Osteocyte (in vitro differentiated cells): ENCODE data around the gene RETN. TPM values are rescaled to one million over a fixed set of nuclear protein-coding genes. Genes with fewer than 3 reads are reported as not detected.

Experiments used
- DNase-seq: peaks from one replicate; pipeline ENCODE4 v3.0.0; 2021; ENCODE audit warnings: mixed read lengths; ENCODE audit not compliant: unreplicated experiment; ENCODE audit errors: extremely low spot score
- H3K27ac Mint-ChIP-seq: one replicate; pipeline ENCODE4 v1.8.0; 2021; ENCODE audit warnings: mild to moderate bottlenecking, mixed read lengths; ENCODE audit not compliant: unreplicated experiment
- H3K27me3 Mint-ChIP-seq: one replicate; pipeline ENCODE4 v1.8.0; 2021; ENCODE audit warnings: mixed read lengths; ENCODE audit not compliant: unreplicated experiment
- H3K36me3 Mint-ChIP-seq: one replicate; pipeline ENCODE4 v1.8.0; 2021; ENCODE audit warnings: mixed read lengths; ENCODE audit not compliant: unreplicated experiment
- H3K4me1 Mint-ChIP-seq: one replicate; pipeline ENCODE4 v1.8.0; 2021; ENCODE audit warnings: mixed read lengths; ENCODE audit not compliant: unreplicated experiment
- H3K4me3 Mint-ChIP-seq: one replicate; pipeline ENCODE4 v1.8.0; 2021; ENCODE audit warnings: mild to moderate bottlenecking, moderate library complexity, mixed read lengths; ENCODE audit not compliant: unreplicated experiment
- H3K9me3 Mint-ChIP-seq: one replicate; pipeline ENCODE4 v1.8.0; 2021; ENCODE audit warnings: mixed read lengths; ENCODE audit not compliant: unreplicated experiment
- CTCF ChIP-seq: fragments of 200-600 bp; sonication (generic); IDR thresholded peaks from 2 replicates; pipeline ENCODE4 v1.5.0; 2021; ENCODE audit warnings: antibody characterized with exemption, mild to moderate bottlenecking, moderate library complexity
- total RNA-seq: library from RNA; stranded (reverse); gene quantifications from 2 replicates; pipeline ENCODE4 v1.2.1, GENCODE V29; 2021

RETN gene
- total RNA-seq, 1 donor from 2014 or later = not detected

GRCh38 chr19:7715671-7716070 lies 46.8 kb downstream of the RETN start:
- H3K36me3 Mint-ChIP-seq = no peaks in the 10 kb centered on the region
- H3K4me1 Mint-ChIP-seq = no peaks in the 10 kb centered on the region
- no peaks in the 10 kb centered on the region for H3K27me3 Mint-ChIP-seq
- peaks cover 5% of the 10 kb centered on the region for H3K9me3 Mint-ChIP-seq
- no peak for DNase-seq
- no peak overlapping the region for H3K4me3 Mint-ChIP-seq
- H3K27ac Mint-ChIP-seq = no peak overlapping the region
- no peak for TF ChIP-seq CTCF

- no peak for TF ChIP-seq CTCF
- H3K9me3 Mint-ChIP-seq = peaks cover 5% of the 10 kb centered on the region
- H3K27me3 Mint-ChIP-seq = no peaks in the 10 kb centered on the region
- H3K36me3 Mint-ChIP-seq = no peaks in the 10 kb centered on the region
- no peak for DNase-seq
- H3K27ac Mint-ChIP-seq = no peak overlapping the region
- H3K4me1 Mint-ChIP-seq = no peaks in the 10 kb centered on the region
- no peak overlapping the region for H3K4me3 Mint-ChIP-seq
These were observed 47.9 kb downstream of the RETN start for GRCh38 chr19:7716762-7717161.

- no peak for DNase-seq
- peaks cover 4% of the 10 kb centered on the region for H3K27me3 Mint-ChIP-seq
- no peak for TF ChIP-seq CTCF
- H3K9me3 Mint-ChIP-seq = peaks cover 5% of the 10 kb centered on the region
- H3K36me3 Mint-ChIP-seq = no peaks in the 10 kb centered on the region
- H3K27ac Mint-ChIP-seq = no peak overlapping the region
- no peak overlapping the region for H3K4me3 Mint-ChIP-seq
- H3K4me1 Mint-ChIP-seq = no peaks in the 10 kb centered on the region
These were observed 49.8 kb downstream of the RETN start for GRCh38 chr19:7718668-7719067.

Other genes starting within 250 kb of the RETN start
- 2.1 and 2.5 TPM in 2 replicates for gene PEX11G, start 180.0 kb upstream of the RETN start, total RNA-seq
- 84.4 and 93.5 TPM in 2 replicates for gene ZNF358, start 152.9 kb upstream of the RETN start, total RNA-seq
- gene MCOLN1, start 146.4 kb upstream of the RETN start, total RNA-seq = 33.3 and 39.2 TPM in 2 replicates
- 107 and 129 TPM in 2 replicates for gene PNPLA6, start 133.3 kb upstream of the RETN start, total RNA-seq
- 0.57 and 1.1 TPM in 2 replicates for gene CAMSAP3, start 73.2 kb upstream of the RETN start, total RNA-seq
- gene XAB2, start 39.5 kb upstream of the RETN start, total RNA-seq = 40.9 and 41.7 TPM in 2 replicates
- gene PET100, start 39.3 kb upstream of the RETN start, total RNA-seq = 89.7 and 122 TPM in 2 replicates
- not detected in 2 replicates for gene PCP2, start 35.3 kb upstream of the RETN start, total RNA-seq
- gene STXBP2, start 31.9 kb upstream of the RETN start, total RNA-seq = 11.6 and 13.6 TPM in 2 replicates
- not detected in 2 replicates for gene MCEMP1, start 8.0 kb downstream of the RETN start, total RNA-seq
- 105 and 108 TPM in 2 replicates for gene TRAPPC5, start 11.8 kb downstream of the RETN start, total RNA-seq
- gene FCER2, start 33.1 kb downstream of the RETN start, total RNA-seq = not detected in 2 replicates
- not detected in 2 replicates for gene CLEC4G, start 63.1 kb downstream of the RETN start, total RNA-seq
- gene CD209, start 78.5 kb downstream of the RETN start, total RNA-seq = not detected in 2 replicates
- not detected in 2 replicates for gene CLEC4M, start 94.2 kb downstream of the RETN start, total RNA-seq
- 27.3 and 27.6 TPM in 2 replicates for gene EVI5L, start 161.2 kb downstream of the RETN start, total RNA-seq
- gene PRR36, start 205.3 kb downstream of the RETN start, total RNA-seq = 0.24 and 0.51 TPM in 2 replicates
- 3.3 and 3.5 TPM in 2 replicates for gene LRRC8E, start 219.5 kb downstream of the RETN start, total RNA-seq
- gene MAP2K7, start 234.8 kb downstream of the RETN start, total RNA-seq = 34.4 and 42.1 TPM in 2 replicates
- gene TGFBR3L, start 245.8 kb downstream of the RETN start, total RNA-seq = 2.3 and 2.6 TPM in 2 replicates